ENCODE measurements around the gene ANKRD35.
"Not testable (repeated sequence)": the region's sequence is repeated elsewhere in the genome, so short reads cannot be mapped to it uniquely, and the experiment has no call there.

ANKRD35 gene

GRCh38 chr1:145885738-145886287 lies at the start of gene ANKRD35:
ANKRD35 (minus strand) TSS chr1:145885866; CDS start chr1:145885758, 108 bp downstream.
- no peak for FAIRE-seq

GRCh38 chr1:145932522-145933009 lies 46.9 kb upstream of the ANKRD35 start:
- FAIRE-seq: not testable (repeated sequence)

GRCh38 chr1:145927916-145928643 lies 42.4 kb upstream of the ANKRD35 start:
- no peak for FAIRE-seq

GRCh38 chr1:145927063-145927886 lies 41.6 kb upstream of the ANKRD35 start, which contains the start of gene RBM8A:
RBM8A (minus strand) TSS chr1:145927484; CDS start chr1:145927426, 58 bp downstream.
- peak; percentile 90 for FAIRE-seq

GRCh38 chr1:145926686-145927062 lies 41.0 kb upstream of the ANKRD35 start:
- no peak for FAIRE-seq

GRCh38 chr1:145922266-145922665 lies 36.6 kb upstream of the ANKRD35 start:
- no peak for FAIRE-seq

- FAIRE-seq: not testable (repeated sequence)
Measured at GRCh38 chr1:145920297-145920696, 34.6 kb upstream of the ANKRD35 start.

- FAIRE-seq: no peak
Measured at GRCh38 chr1:145918992-145919939, 33.6 kb upstream of the ANKRD35 start.

GRCh38 chr1:145918144-145918991 lies 32.7 kb upstream of the ANKRD35 start, which contains the start of gene PEX11B:
PEX11B (minus strand) TSS chr1:145918717; CDS start chr1:145918688, 29 bp downstream.
- peak; percentile 39 for FAIRE-seq

GRCh38 chr1:145917595-145917994 lies 31.9 kb upstream of the ANKRD35 start:
- FAIRE-seq: no peak

- FAIRE-seq: no peak
Measured at GRCh38 chr1:145916745-145917144, 31.1 kb upstream of the ANKRD35 start.

GRCh38 chr1:145912128-145912641 lies 26.5 kb upstream of the ANKRD35 start:
- no peak for FAIRE-seq

- no peak for FAIRE-seq
Measured at GRCh38 chr1:145908653-145909052, 23.0 kb upstream of the ANKRD35 start.

GRCh38 chr1:145906954-145907753 lies 21.5 kb upstream of the ANKRD35 start:
- FAIRE-seq: no peak

- FAIRE-seq: no peak
Measured at GRCh38 chr1:145901312-145902021, 15.8 kb upstream of the ANKRD35 start.

- no peak for FAIRE-seq
Measured at GRCh38 chr1:145898756-145899155, 13.1 kb upstream of the ANKRD35 start.

- FAIRE-seq: no peak
Measured at GRCh38 chr1:145897969-145898368, 12.3 kb upstream of the ANKRD35 start.

GRCh38 chr1:145895471-145895870 lies 9.8 kb upstream of the ANKRD35 start:
- FAIRE-seq: no peak

- FAIRE-seq: no peak
Measured at GRCh38 chr1:145893306-145894055, 7.8 kb upstream of the ANKRD35 start.
